ENCODE data around the gene LRRC75A.
"Not testable (repeated sequence)": the region's sequence is repeated elsewhere in the genome, so short reads cannot be mapped to it uniquely, and the experiment has no call there.

LRRC75A gene, protein sequence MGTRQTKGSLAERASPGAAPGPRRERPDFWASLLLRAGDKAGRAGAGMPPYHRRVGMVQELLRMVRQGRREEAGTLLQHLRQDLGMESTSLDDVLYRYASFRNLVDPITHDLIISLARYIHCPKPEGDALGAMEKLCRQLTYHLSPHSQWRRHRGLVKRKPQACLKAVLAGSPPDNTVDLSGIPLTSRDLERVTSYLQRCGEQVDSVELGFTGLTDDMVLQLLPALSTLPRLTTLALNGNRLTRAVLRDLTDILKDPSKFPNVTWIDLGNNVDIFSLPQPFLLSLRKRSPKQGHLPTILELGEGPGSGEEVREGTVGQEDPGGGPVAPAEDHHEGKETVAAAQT

DNA sequence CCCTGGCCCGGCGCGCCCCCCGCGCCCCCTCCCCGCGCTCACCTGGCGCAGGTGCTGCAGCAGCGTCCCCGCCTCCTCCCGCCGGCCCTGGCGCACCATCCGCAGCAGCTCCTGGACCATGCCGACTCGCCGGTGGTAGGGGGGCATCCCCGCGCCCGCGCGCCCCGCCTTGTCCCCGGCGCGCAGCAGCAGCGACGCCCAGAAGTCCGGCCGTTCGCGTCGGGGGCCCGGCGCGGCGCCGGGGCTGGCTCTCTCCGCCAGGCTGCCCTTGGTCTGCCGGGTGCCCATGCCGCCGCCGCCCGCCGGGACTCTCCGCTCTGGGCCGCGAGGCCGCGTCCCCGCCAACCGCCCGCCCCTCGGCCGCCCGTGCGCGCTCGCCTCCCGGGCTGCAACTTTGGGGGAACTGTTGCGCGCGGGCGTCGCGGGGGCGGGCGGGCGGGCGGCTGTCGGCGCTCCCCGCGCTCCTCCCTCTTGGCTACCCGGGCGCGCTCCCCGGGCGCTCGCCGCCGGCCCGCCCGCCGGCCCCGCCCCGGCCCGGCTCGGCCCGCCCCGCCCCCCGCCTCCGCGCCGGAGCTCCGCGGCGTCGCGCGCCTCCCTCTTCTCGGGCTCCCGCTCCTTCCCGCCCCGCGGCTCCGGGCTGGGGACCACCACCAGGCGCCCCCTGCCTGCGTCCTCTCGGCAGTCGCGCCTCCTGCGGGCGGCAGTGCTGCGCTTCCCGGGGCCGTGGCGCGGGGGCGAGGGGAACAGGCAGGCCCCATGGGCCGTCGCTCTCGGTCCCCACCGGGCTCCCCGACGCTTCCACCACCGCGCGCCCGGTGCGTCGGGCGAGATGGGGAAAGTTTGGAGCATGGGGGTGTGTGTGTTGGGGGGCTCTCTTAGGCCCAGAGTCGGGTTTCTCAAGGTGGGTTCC is at the start of gene LRRC75A:
TSS of gene LRRC75A (minus strand) at position 491 of the 910 bp plus-strand sequence. CDS start at position 288, 203 bp downstream.
- in situ Hi-C loops (cut with HindIII; ENCODE audit: low sequenced_read_pairs) = no loop called here

DNA sequence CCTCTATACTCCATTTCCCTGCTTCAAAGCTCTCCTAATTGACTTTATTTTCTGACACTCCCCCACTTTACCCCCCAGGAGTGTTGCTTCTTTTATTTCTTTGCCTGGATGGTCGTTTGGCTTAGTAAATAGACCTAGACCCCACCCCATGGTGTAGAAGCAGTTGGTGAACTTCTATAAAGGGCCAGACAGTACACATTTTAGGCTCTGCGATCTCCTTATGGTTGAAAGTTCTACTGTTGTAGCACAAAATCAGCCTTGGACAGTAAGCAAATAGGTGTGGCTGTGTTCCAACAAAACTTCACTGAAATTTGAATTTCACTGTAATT is 45.1 kb upstream of the LRRC75A start:
- in situ Hi-C loops (cut with HindIII; ENCODE audit: low sequenced_read_pairs) = no loop called here

DNA sequence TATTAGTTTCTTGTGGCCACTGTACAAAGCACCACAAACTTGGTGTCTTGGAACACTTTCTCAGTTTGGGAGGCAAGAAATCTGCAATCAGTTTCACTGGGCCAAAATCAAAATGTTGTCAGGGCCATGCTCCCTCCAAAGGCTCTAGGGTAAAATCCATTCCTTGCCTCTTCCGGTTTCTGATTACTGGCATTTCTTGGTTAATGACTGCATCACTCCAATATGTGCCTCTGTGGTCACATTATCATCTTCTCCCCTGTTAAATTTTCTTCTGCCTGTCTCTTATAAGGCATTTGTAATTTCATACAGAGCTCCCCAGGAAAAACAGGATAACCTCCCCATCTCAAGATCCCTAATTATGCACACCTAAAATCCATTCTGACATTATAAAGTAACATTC is 42.2 kb upstream of the LRRC75A start:
- in situ Hi-C loops (cut with HindIII; ENCODE audit: low sequenced_read_pairs) = no loop called here

DNA sequence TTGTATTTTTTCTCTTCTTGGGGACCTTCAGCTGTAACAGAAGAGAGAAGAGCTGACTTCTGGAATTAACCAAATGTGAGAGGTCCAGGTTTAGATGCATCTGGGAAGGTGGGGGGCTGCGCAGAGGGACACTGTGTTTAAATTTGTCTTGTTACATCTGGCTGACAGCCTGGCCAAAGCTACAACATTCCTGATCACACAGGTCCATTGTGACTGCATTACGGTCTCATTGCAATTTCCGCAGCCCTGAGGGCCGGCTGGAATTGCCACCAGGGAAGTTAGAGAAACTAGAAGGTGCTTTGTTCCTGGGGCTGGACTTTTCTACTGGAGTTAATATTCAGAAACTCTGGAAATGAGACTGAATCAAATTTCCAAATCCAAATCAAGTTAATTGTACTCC is 37.9 kb upstream of the LRRC75A start:
- in situ Hi-C loops (cut with HindIII; ENCODE audit: low sequenced_read_pairs) = no loop called here

DNA sequence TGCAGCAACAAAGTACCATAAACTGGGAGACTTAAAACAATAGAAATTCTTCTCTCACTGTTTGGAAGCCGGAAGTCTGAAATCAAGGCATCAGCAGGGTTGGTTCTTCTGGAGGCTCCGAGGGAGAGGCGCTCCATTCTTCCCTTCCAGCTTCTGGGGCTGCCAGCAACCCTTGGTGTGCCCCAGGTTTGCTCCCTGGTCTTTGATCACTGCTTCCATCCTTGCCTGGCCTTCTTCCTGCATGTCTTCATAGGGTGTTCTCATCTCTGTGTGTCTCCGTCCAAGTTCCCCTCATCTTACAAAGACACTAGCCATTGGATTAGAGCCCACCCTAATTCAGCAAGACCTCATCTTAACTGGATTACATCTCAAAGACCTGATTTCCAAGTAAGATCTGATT is 35.3 kb upstream of the LRRC75A start:
- in situ Hi-C loops (cut with HindIII; ENCODE audit: low sequenced_read_pairs) = no loop called here

DNA sequence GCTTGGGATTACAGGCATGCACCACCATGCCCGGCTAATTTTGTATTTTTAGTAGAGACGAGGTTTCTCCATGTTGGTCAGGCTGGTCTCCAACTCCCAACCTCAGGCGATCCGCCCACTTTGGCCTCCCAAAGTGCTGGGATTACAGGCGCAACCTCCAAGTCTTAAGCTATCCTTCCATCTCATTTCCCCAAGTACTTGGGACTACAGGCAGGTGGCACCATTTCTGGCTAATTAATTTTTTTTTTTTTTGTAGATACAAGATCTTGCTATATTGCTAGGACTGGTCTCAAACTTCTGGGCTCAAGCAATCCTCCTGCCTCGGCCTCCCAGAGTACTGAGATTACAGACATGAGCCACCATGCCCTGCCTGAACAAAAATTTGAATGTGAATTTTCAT is 33.6 kb upstream of the LRRC75A start:
- in situ Hi-C loops (cut with HindIII; ENCODE audit: low sequenced_read_pairs) = not testable (repeated sequence)

DNA sequence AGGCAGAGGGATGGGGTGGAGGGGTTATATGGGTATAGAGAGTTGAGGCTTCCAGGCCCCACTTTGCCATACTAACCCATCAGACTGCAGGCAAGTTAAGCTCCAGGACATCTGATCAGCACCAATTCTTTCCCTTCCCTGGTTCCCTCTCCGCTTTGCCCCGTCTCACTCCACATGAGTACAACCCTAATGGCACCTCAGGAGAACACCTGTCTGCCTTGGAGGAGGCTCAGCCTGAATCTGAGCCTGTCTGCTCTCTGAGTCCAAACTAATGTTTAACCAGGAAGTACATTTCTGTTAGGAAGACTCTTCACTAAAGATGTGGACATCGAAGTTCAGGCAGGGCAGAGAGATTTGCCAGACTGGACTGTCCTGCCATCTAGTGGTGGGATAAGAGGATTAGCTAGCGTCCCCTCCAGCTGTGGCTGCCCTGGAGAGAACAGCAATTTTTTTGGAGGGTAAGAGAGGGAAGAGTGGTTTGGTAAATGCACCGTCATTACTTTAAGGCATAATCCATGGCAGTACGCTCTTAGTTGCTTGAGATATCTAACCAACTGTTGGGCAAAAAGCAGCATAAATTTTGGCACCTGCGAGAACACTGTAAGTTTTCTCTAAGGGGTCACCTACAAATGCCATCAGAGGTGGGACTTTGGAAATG is 29.2 kb upstream of the LRRC75A start:
- in situ Hi-C loops (cut with HindIII; ENCODE audit: low sequenced_read_pairs) = loop anchor here (5.0 kb wide), 1 partner anchor 44 kb away; no protein-coding TSS in a partner anchor

DNA sequence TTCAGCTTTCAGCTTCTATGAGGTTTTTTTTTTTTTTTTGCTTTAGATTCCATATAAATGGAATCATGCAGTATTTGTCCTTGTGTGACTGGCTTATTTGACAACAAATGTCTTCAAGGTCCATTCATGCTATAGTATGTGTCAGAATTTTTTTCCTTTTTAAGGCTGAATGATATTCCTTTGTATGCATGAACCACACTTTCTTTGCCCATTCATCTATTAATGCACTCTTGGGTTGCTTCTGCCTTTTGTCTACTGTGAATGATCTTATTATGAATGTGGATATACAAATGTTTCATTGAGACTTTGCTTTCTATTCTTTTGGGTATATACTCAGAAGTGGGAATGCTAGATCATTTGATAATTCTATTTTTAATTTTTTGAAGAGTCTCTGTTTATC is 27.0 kb upstream of the LRRC75A start:
- in situ Hi-C loops (cut with HindIII; ENCODE audit: low sequenced_read_pairs) = no loop called here

DNA sequence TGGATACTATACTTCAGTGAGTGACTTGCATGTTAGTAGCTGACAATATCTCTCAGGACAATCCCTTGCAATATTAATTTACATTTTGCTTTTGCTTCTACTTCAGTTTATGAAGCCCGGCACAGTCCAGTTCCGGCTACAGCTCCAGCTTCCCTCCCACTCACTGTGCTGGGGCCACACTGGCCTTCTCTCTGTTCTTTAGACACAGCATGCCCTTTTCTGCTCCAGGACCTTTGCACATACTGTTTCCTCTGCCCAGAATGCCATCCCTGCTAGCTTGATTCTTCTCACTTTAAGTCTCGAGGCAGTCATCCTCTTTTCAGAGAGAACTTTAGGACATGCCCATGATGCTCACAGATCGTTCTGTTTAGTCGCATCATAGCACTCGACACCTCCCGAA is 25.5 kb upstream of the LRRC75A start:
- in situ Hi-C loops (cut with HindIII; ENCODE audit: low sequenced_read_pairs) = no loop called here

DNA sequence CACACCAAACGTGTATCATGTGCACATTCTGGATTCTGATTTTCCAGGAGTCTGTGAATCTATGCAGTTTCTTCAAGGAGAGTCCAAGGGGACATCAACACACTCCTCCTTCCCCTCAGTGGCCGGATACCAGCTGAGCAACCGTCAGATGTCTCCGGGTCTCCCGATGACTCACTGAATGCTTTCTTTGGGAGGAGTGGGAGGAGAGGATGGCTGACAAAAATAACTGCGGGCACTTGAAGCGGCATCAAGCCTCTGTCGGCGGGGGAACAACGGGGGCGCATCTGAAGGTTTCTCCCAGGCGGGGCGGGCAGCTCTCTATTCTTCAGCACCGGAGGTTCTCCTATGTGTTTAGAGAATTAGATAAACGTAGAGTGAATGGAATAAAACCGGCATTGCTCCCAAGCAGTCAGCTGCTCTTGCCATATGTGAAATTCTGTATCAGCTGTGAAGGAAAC is 24.6 kb upstream of the LRRC75A start:
- in situ Hi-C loops (cut with HindIII; ENCODE audit: low sequenced_read_pairs) = no loop called here

DNA sequence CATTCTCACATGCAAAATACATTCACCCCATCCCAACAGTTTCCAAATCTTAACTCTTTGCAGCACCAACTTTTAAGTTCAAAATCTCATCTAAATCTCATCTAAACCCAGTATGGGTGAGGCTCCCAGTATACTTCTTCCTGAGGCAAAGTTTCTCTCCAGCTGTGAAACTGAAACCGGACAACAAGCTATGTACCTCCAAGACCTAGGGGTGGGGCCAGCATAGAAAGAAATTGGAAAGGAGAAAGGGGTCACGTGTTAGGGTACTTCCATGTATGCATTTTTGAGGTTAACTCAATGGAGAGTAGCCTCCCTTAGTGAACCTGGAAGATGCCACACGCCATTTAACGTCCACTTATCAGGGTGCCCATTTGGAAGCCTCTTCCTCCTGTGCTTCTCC is 23.9 kb upstream of the LRRC75A start:
- in situ Hi-C loops (cut with HindIII; ENCODE audit: low sequenced_read_pairs) = no loop called here

DNA sequence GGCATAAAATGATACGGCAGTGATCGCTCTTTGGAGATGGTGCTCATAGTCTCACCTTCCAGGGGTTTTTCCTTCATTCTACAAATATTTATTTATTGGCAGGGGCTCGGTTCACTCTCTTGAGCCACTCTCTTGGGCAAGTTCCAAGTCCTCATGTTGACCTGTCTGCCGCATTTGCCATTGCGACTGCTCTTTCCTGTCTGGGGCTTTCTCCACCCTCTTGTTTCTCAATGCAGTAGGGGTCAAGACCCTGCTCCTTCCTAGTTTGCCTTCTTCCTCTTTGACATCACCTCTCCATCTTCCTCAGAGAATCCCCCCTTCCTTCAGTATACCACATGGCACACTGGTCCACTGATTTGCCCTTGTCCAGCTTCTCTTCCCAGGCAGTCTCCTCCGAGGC is 21.9 kb upstream of the LRRC75A start:
- in situ Hi-C loops (cut with HindIII; ENCODE audit: low sequenced_read_pairs) = no loop called here

DNA sequence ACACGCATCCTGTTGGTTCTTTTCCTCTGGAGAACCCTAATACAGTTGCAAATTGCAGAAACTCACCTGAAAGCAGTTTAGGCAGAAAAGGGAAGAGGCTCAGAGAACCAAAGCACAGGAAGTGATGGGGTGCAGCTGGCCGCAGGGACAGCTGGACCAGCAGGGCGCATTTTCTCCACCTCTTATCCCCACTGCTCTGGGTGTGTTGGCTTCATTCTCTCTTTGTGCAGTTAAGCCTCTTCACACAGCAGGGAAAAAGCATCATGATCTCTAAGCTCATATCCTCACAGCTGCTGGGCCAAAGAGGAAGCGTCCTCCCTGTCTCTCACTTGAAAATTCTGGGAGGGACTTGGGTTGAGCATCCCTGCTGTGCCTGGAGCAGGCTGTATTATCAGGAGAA is 20.0 kb upstream of the LRRC75A start:
- in situ Hi-C loops (cut with HindIII; ENCODE audit: low sequenced_read_pairs) = no loop called here

DNA sequence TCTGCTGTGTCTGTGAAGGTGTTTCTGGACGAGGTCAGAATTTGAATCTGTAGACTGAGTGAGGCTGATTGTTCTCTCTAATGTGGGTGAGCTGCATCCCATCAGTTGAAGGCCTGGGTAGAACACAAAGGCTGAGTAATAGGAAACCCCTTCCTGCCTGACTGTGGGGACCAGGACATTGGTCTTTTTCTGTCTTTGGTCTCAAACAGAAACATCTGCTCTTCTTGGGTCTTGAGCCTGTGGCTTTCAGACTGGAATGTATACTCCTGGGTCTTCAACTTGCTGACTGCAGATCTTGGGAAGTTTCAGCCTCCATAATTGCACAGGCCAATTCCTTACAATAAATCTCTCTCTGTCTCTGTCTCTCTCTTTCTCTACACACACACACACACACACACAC is 19.6 kb upstream of the LRRC75A start:
- in situ Hi-C loops (cut with HindIII; ENCODE audit: low sequenced_read_pairs) = no loop called here

DNA sequence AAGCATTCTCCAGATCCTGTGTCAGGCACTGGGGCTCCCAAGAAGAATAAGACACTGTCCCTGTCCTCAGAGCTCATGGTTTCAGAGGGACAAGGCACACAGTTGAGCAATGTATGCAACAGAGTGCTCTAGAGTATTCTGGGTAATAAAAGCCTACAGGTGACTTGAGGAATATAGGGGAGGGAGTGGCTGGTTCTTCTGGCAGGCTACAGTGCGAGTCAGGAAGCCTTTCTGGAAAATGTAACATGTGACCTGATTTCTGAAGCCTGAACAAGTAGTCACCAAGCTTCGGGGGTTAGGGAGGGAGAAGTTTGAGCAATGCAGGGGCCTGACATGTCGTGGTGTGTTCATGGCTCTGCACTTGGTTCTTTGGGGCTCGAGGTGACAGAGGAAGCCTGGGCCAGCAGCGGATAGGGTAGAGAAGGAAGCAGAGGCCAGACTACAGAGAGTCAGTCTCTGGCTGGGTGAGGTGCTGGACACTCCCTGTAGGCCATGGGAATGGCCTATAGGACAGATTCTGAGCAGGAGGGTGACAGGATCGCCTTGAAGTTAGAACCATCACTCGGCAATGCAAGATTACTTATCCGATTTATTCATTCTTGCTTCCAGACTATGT is 16.0 kb upstream of the LRRC75A start:
- in situ Hi-C loops (cut with HindIII; ENCODE audit: low sequenced_read_pairs) = loop anchor here (5.0 kb wide), 1 partner anchor 44 kb away; no protein-coding TSS in a partner anchor

DNA sequence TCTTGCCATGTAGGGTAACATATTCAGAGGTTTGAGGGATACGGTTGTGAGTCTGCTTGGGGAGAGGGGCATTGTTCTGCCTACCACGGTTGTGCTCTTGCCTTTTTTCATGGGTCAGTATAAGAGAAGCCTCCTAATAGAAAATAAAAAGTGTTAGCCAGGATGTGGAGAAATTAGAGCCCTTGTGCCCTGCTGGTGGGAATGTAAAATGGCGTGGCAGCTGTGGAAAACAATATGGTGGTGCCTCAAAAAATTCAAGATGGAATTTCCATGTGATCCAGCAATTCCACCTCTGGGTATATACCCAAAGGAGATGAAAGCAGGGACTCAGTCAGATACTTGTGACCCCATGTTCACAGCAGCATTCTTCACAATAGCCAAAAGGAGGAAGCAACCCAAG is 14.2 kb upstream of the LRRC75A start:
- in situ Hi-C loops (cut with HindIII; ENCODE audit: low sequenced_read_pairs) = loop anchor here (5.0 kb wide), 1 partner anchor 46 kb away; no protein-coding TSS in a partner anchor

DNA sequence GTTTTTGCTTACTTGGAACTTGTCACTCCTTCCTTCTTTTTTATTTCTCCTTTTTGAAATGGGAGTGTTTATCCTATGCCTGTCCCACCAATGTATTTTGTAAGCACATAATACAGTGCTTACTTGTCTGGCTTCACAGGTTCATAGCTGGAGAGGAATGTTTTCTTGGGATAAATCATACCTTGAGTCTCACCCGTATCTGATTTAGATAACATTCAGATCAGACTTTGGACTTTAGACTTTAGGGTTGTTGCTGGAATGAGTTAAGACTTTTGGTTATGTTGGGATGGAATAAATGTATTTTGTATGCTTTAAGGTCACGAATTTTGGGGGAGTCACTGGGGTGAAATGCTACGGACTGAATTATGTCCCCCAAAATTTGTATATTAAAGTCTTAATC is 13.0 kb upstream of the LRRC75A start:
- in situ Hi-C loops (cut with HindIII; ENCODE audit: low sequenced_read_pairs) = loop anchor here (5.0 kb wide), 1 partner anchor 47 kb away; no protein-coding TSS in a partner anchor

DNA sequence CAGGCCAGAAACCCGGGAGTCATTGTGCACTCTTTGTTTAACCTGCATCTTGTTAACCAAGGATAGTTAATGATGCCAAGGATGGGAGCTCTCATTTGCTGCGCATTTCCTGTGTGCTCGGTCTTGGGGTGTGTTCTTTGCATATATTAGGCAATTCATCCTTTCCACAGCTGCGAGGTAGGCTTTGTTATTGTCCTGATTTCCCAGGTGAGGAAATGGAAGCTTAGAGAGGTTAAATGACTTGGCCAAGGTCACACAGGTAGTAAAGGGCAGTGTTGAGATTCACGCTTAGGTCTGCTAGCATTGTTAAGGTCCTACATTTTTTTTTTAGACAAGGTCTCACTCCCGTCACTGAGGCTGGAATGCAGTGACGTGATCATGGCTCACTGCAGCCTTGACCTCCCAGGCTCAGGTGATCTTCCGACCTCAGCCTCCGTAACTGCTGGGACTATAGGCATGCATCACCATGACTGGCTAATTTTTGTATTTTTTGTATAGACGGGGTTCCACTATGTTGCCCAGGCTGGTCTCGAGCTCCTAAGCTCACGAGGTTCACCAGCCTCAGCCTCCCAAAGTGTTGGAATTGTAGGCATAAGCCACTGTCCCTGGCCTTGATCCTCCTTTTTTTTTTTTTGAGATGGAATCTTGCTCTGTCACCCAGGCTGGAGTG is 5.0 kb upstream of the LRRC75A start:
- in situ Hi-C loops (cut with HindIII; ENCODE audit: low sequenced_read_pairs) = no loop called here

DNA sequence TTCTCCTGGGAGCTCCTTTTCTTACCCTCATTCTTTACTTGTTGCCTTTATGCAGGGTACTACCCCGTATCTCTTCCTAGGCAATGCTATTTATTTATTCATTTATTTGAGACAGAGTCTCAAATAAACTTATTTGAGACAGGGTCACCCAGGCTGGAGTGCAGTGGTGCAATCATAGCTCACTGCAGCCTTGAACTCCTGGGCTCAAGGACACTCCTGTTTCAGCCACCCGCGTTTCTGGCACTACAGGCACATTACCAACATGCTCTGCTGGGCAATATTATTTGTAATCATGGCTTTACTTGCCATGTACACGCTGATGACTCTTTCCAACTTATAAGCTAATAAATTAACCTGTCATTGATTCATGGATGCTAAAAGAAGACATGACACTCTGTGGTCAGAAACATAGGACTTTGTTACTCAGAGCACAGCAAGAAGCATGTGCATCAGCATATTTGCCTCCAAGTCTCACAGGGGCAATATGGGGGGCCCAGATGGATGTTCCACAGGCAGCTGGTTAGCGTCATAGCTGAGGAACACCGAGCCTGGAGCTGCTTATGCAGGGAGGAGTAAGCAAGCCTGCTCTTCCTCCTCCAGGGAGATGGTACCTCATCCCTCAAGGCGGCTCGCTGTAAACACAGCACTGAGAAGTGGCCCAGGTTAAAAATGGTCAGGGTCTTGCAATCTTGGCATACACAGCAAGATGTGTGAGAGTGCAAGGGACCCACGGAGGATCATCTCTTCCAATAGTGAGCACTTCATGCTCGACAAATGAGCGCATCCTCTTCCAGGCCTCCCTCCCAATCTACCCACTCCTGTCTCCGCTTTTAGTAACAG is 4.2 kb upstream of the LRRC75A start:
- in situ Hi-C loops (cut with HindIII; ENCODE audit: low sequenced_read_pairs) = no loop called here

Measured in DLD1 (cell line).